Kidney (tissue), 14 donors: Measurements from ENCODE around the gene CDC6. TPM values are rescaled to one million over a fixed set of nuclear protein-coding genes. Genes with fewer than 3 reads are reported as not detected.

ENCODE experiments used
- DNase-seq, 5 donors: peaks; one replicate each; pipeline ENCODE4 v3.0.0-alpha.2; 2013 to 2020
- FAIRE-seq: peaks from 2 replicates; lab custom pipeline; 2012; peaks lifted over from hg19 to GRCh38; lab: Jason Lieb, UNC
- H3K27ac ChIP-seq, 2 donors: one replicate each; pipeline ENCODE4 v1.7.0; 2013; ENCODE audit warnings: low read depth in 2 of 2, low read length in 2 of 2, inconsistent platforms in 1 of 2
- H3K27me3 ChIP-seq: one replicate; pipeline ENCODE4 v1.7.1; 2013; ENCODE audit warnings: low read length, inconsistent platforms; ENCODE audit not compliant: control insufficient read depth, insufficient read depth
- H3K36me3 ChIP-seq, 3 donors: one replicate each; pipeline versions ENCODE4 v1.7.0 to v1.7.1; 2013; ENCODE audit warnings: low read length in 3 of 3, control low read depth in 1 of 3, inconsistent platforms in 1 of 3; ENCODE audit not compliant: insufficient read depth in 3 of 3, control insufficient read depth in 2 of 3
- H3K4me1 ChIP-seq, 3 donors: one replicate each; pipeline versions ENCODE4 v1.7.0 to v1.7.1; 2013; ENCODE audit warnings: low read length in 3 of 3, inconsistent platforms in 1 of 3, low read depth in 1 of 3; ENCODE audit not compliant: control insufficient read depth in 2 of 3, insufficient read depth in 2 of 3
- H3K4me3 ChIP-seq, 3 donors: one replicate each; pipeline versions ENCODE4 v1.7.0 to v1.8.1; 2013; ENCODE audit warnings: low read length in 3 of 3, control low read depth in 1 of 3, inconsistent platforms in 1 of 3
- H3K9ac ChIP-seq, 3 donors: one replicate each; pipeline versions ENCODE4 v1.7.0 to v1.7.1; 2013; ENCODE audit warnings: low read length in 3 of 3, control low read depth in 1 of 3, inconsistent platforms in 1 of 3
- H3K9me3 ChIP-seq, 3 donors: one replicate each; pipeline versions ENCODE4 v1.7.0 to v1.7.1; 2013; ENCODE audit warnings: low read length in 3 of 3, control low read depth in 1 of 3, inconsistent platforms in 1 of 3; ENCODE audit not compliant: control insufficient read depth in 2 of 3, insufficient read depth in 1 of 3
- CTCF ChIP-seq: IDR thresholded peaks from 3 replicates; pipeline ENCODE4 v1.5.1; 2012; ENCODE audit warnings: mild to moderate bottlenecking, moderate library complexity, borderline replicate concordance; ENCODE audit not compliant: insufficient read depth; ENCODE audit errors: extremely low read depth
- intact Hi-C: fragments of 100-400 bp; cut with DNase I; formaldehyde crosslinking; loops from one replicate; pipeline ENCODE4 v1.11.1; 2022
- polyA plus RNA-seq: library from polyadenylated mRNA; stranded (reverse); fragments of 350-450 nt; fragmentation: Illumina TruSeq; extraction: RNeasy Lipid Tissue Mini Kit (QIAGEN cat#74804); gene quantifications from one replicate; pipeline ENCODE4 v1.2.3, GENCODE V29; 2014; ENCODE audit warnings: low read depth, low replicate concordance; ENCODE audit not compliant: insufficient read depth
- total RNA-seq: library from RNA; stranded (reverse); fragmentation: NEBNext Ultra II Directional; extraction: Animal tissue kit (Norgen Biotek cat#: 25700); gene quantifications from one replicate; pipeline ENCODE4 v1.2.1, GENCODE V29; 2021
- donor health status: control.
- donor health status: control.
- donor health status: control.
- donor health status: control.
- donor health status: control.
- donor health status: DM: yes; HTN: yes; CAD: no.
- donor health status: Normal renal cell carcinoma (clear cell type).

Gene CDC6
- total and polyA plus RNA-seq, 2 donors from 2014 or later = 0.49 to 1.7 TPM

- FAIRE-seq = no peak
- intact Hi-C loops = loop anchor here (5.0 kb wide), 1 partner anchor 43 kb away; no protein-coding TSS in a partner anchor
Measured at GRCh38 chr17:40309031-40309948, 21.6 kb downstream of the CDC6 start, which contains the start of gene RARA. Gene RARA (plus strand): TSS chr17:40309180. CDS start chr17:40331219, 22,039 bp downstream.

GRCh38 chr17:40309949-40310510 is 22.4 kb downstream of the CDC6 start:
- FAIRE-seq (no peak), DNase-seq (peak in 2 of 5 donors; percentile 41 to 63)
- TF ChIP-seq CTCF = no peak
- H3K4me3 ChIP-seq = peak overlapping the region in 1 of 3 donors; percentile 64
- intact Hi-C loops = loop anchor here (5.0 kb wide), 1 partner anchor 42 kb away; no protein-coding TSS in a partner anchor
- H3K9me3 ChIP-seq = no peaks in the 10 kb centered on the region
- H3K4me1 ChIP-seq = peaks cover 8 to 78% (median 71%) of the 10 kb centered on the region in 3 donors
- H3K36me3 ChIP-seq = no peaks in the 10 kb centered on the region
- peak overlapping the region in 1 of 3 donors; percentile 67 for H3K9ac ChIP-seq
- no peaks in the 10 kb centered on the region for H3K27me3 ChIP-seq
- peak overlapping the region; percentile 5 to 32 for H3K27ac ChIP-seq

More at GRCh38 chr17:40309031-40309948, 21.6 kb downstream of the CDC6 start, which contains the start of gene RARA:
- Histone ChIP-seq H3K4me1 (peaks cover 8 to 74% (median 71%) of the 10 kb centered on the region in 3 donors), H3K27me3 (no peaks in the 10 kb centered on the region), H3K9ac (peak within 1 kb of the TSS; percentile 39 to 67 (median 60)), H3K27ac (peak within 1 kb of the TSS; percentile 52 to 54), H3K9me3 (no peaks in the 10 kb centered on the region), H3K36me3 (no peaks in the 10 kb centered on the region), H3K4me3 (peak within 1 kb of the TSS; percentile 41 to 71 (median 64))
- DNase-seq = peak in 4 of 5 donors; percentile 73 to 85 (median 82)
- no peak for TF ChIP-seq CTCF

- no peaks in the 10 kb centered on the region for H3K9me3 ChIP-seq
- FAIRE-seq = no peak
- no peaks in the 10 kb centered on the region for H3K36me3 ChIP-seq
- peak overlapping the region in 2 of 3 donors; percentile 14 to 41 for H3K9ac ChIP-seq
- H3K4me1 ChIP-seq = peaks cover 8 to 79% (median 71%) of the 10 kb centered on the region in 3 donors
- no peak overlapping the region for H3K4me3 ChIP-seq
- no peak for TF ChIP-seq CTCF
- peak in 2 of 5 donors; percentile 45 to 73 for DNase-seq
- H3K27ac ChIP-seq = peak overlapping the region; percentile 72 to 73
- H3K27me3 ChIP-seq = no peaks in the 10 kb centered on the region
- intact Hi-C loops = no loop called here
Measured at GRCh38 chr17:40310882-40311391, 23.3 kb downstream of the CDC6 start.
